SK-N-SH (cell line): ENCODE data around the gene PRSS56. TPM values are rescaled to one million over a fixed set of nuclear protein-coding genes. Genes with fewer than 3 reads are reported as not detected.
A peak's percentile ranks its signal among the peaks of the same experiment; 100 is the strongest.

Experiments used
- CTCF ChIA-PET: fragments of 300-600, 350-600 bp; formaldehyde crosslinking; extraction: SDS; loops from one replicate; lab custom pipeline; 2021; lab: Yijun Ruan, JAX
- POLR2A ChIA-PET: fragments of 350-600 bp; sonication (Branson Sonifier 250); formaldehyde crosslinking; extraction: SDS; loops from one replicate; lab custom pipeline; 2020; ENCODE audit warnings: antibody characterized with exemption, inconsistent platforms; lab: Yijun Ruan, JAX
- DNase-seq: peaks from one replicate; pipeline ENCODE4 v3.0.0; 2012
- H2AFZ ChIP-seq: fragments of 200-600 bp; sonication (generic); 2 replicates; pipeline ENCODE4 v1.8.1; 2016; ENCODE audit warnings: antibody characterized with exemption, mild to moderate bottlenecking, low read depth
- H3F3A ChIP-seq: fragments of 200-600 bp; sonication (generic); replicated peaks from 2 replicates; pipeline ENCODE3; 2016; ENCODE audit warnings: antibody characterized with exemption, mild to moderate bottlenecking; ENCODE audit not compliant: insufficient read depth
- H3K27ac ChIP-seq, 2 experiments: fragments of 200-500 bp in 1 of 2; fragments of 200-600 bp in 1 of 2; sonication (Bioruptor generic) in 1 of 2; sonication (generic), shearing (Covaris generic) in 1 of 2; 2 replicates each; pipeline versions ENCODE4 v1.5.1 to v1.6.1; 2014 to 2016; ENCODE audit warnings: low read depth in 2 of 2, inconsistent platforms in 1 of 2, low read length in 1 of 2, mild to moderate bottlenecking in 1 of 2, mixed read lengths in 1 of 2
- H3K27me3 ChIP-seq: fragments of 200-600 bp; sonication (generic), shearing (Covaris generic); 2 replicates; pipeline ENCODE4 v1.6.1; 2016; ENCODE audit warnings: mixed run types; ENCODE audit not compliant: insufficient read depth
- H3K36me3 ChIP-seq, 2 experiments: fragments of 200-500 bp in 1 of 2; fragments of 200-600 bp in 1 of 2; sonication (Bioruptor generic) in 1 of 2; sonication (generic) in 1 of 2; replicated peaks in 1 of 2; 2 replicates each; pipeline versions ENCODE3 to v1.5.1; 2014 to 2016; ENCODE audit warnings: low read length in 1 of 2, mild to moderate bottlenecking in 1 of 2; ENCODE audit not compliant: insufficient read depth in 2 of 2, control insufficient read depth in 1 of 2
- H3K4me1 ChIP-seq, 2 experiments: fragments of 200-500 bp in 1 of 2; fragments of 200-600 bp in 1 of 2; sonication (Bioruptor generic) in 1 of 2; sonication (generic), shearing (Covaris generic) in 1 of 2; 2 replicates each; pipeline versions ENCODE4 v1.5.1 to v1.6.1; 2014 to 2016; ENCODE audit warnings: low read depth in 1 of 2, low read length in 1 of 2, mixed run types in 1 of 2; ENCODE audit not compliant: insufficient read depth in 2 of 2, control insufficient read depth in 1 of 2
- H3K4me2 ChIP-seq: fragments of 200-600 bp; sonication (generic), shearing (Covaris generic); 2 replicates; pipeline ENCODE4 v1.6.1; 2017; ENCODE audit warnings: mixed run types
- H3K4me3 ChIP-seq, 2 experiments: fragments of 200-500 bp in 1 of 2; fragments of 200-600 bp in 1 of 2; sonication (Bioruptor generic) in 1 of 2; sonication (generic), shearing (Covaris generic) in 1 of 2; 2 replicates each; pipeline versions ENCODE4 v1.5.1 to v1.8.1; 2014 to 2016; ENCODE audit warnings: low read depth in 2 of 2, inconsistent platforms in 1 of 2, low read length in 1 of 2, mild to moderate bottlenecking in 1 of 2, mixed read lengths in 1 of 2, moderate library complexity in 1 of 2
- H3K79me2 ChIP-seq: fragments of 200-600 bp; sonication (generic); 2 replicates; pipeline ENCODE4 v1.8.1; 2017; ENCODE audit warnings: mild to moderate bottlenecking; ENCODE audit not compliant: insufficient read depth
- H3K9ac ChIP-seq: fragments of 200-600 bp; sonication (generic); 2 replicates; pipeline ENCODE4 v1.6.1; 2017; ENCODE audit warnings: mixed run types
- H3K9me2 ChIP-seq: fragments of 200-600 bp; sonication (generic); 2 replicates; pipeline ENCODE4 v1.6.1; 2017; ENCODE audit warnings: mixed run types
- H3K9me3 ChIP-seq: fragments of 200-600 bp; sonication (generic); 2 replicates; pipeline ENCODE4 v1.6.1; 2017; ENCODE audit warnings: mixed run types, mild to moderate bottlenecking, moderate library complexity
- H4K20me1 ChIP-seq: fragments of 200-600 bp; sonication (generic); 2 replicates; pipeline ENCODE4 v1.6.1; 2017; ENCODE audit warnings: mild to moderate bottlenecking, mixed run types; ENCODE audit not compliant: insufficient read depth
- CHD2 ChIP-seq: fragments of 150-350 bp; IDR thresholded peaks from 2 replicates; pipeline ENCODE4 v1.6.1; 2018; ENCODE audit warnings: low read length; ENCODE audit not compliant: partially characterized antibody
- GATA2 ChIP-seq: sonication (generic); formaldehyde crosslinking; IDR thresholded peaks from 2 replicates; pipeline ENCODE4 v1.5.0; 2020; ENCODE audit warnings: mild to moderate bottlenecking, missing genetic modification reagents
- JUND ChIP-seq: IDR thresholded peaks from 2 replicates; pipeline ENCODE4 v1.4.0; 2012
- MXI1 ChIP-seq: IDR thresholded peaks from 2 replicates; pipeline ENCODE4 v1.6.1; 2012; ENCODE audit warnings: mild to moderate bottlenecking, low read depth, low read length, improper control_type of control experiment
- NRF1 ChIP-seq: IDR thresholded peaks from 2 replicates; pipeline ENCODE4 v1.6.1; 2012; ENCODE audit warnings: low read depth, mild to moderate bottlenecking, low read length
- POLR2AphosphoS5 ChIP-seq: IDR thresholded peaks from 2 replicates; pipeline ENCODE4 v1.6.1; 2012; ENCODE audit warnings: low read depth, low read length
- RAD21 ChIP-seq: IDR thresholded peaks from 2 replicates; pipeline ENCODE4 v1.6.1; 2012; ENCODE audit warnings: mild to moderate bottlenecking, low read length
- TCF12 ChIP-seq: IDR thresholded peaks from 2 replicates; pipeline ENCODE4 v1.4.0; 2012
- WGBS: methylation state at CpG from one replicate; pipeline ENCODE4 v1.1.6; 2017; ENCODE audit warnings: low lambda C conversion rate; 5-methylcytosine and 5-hydroxymethylcytosine counted together
- polyA plus RNA-seq, 3 experiments: library from polyadenylated mRNA; depleted of rRNA; stranded (reverse); fragments of >200 nt; gene quantifications; 2 replicates each; pipeline ENCODE4 v1.2.3, GENCODE V29; 2012

PRSS56 gene
- polyA plus RNA-seq, 1 of the 3 experiments (the other 2 are of a cell fraction) = not detected

DNA sequence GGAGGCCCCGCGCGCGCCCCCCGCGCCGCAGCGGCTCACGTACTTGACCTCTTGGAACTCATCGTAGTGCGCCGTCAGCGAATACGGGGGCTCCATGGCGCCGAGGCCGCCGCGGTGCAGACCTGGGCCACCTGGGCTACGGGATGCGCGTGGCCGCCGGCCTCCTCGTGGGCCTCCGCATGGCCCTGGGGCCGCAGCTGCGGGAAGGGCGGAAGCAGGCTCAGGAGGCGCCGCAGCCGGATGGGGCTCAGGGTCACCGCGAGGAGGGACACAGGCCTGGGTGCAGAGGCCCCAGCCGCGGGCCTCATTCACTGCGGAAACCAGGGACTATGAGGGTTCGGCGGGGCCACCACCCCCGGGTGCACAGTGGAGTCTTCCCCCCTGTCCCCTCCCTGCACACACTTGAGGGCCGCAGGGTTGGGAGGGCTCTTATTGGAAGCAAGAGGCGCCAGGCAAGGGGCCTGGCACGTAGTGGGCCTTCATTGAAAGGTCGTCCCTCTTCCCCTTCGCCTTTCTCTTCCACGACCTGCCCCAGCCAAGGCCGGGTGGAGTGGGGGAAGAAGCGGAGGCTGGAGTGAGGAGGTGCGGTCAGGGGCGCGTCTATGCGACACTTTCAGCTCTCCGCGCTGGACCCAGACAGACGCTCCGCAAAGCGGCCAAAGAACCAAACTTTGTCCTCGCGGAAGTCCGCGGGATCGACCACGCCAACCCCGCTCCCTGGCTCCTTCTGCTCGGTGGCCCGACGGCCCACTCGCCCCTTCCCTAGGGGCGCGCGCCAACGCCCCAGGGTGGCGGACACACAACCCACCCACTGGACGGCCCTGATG, 33.4 kb upstream of the PRSS56 start:
- peak overlapping the region in 1 of 2 experiments; percentile 27; a peak in 1 of 4 replicates for H3K4me3 ChIP-seq
- H3K4me2 ChIP-seq = no peak overlapping the region
- peaks cover 18% of the 10 kb centered on the region for H3K27me3 ChIP-seq
- H2AFZ ChIP-seq = no peak overlapping the region
- peak; percentile 42 for DNase-seq
- H3F3A ChIP-seq = no peaks in the 10 kb centered on the region
- H3K36me3 ChIP-seq = no peaks in the 10 kb centered on the region
- no peaks in the 10 kb centered on the region for H3K9me3 ChIP-seq
- H3K79me2 ChIP-seq = no peaks in the 10 kb centered on the region
- H3K9ac ChIP-seq = no peak overlapping the region
- H3K9me2 ChIP-seq = no peaks in the 10 kb centered on the region
- no peaks in the 10 kb centered on the region for H4K20me1 ChIP-seq
- 20% methylated on average over 9 of the region's 74 CpGs for WGBS
- TF ChIP-seq TCF12 (no peak), MXI1 (no peak), JUND (no peak)
- ChIA-PET CTCF (interaction anchor here (1.0 to 1.2 kb wide), 2 partner anchors 36 to 561 kb away, joined by 3 to 4 read pairs; no protein-coding TSS in a partner anchor), POLR2A (no interaction called here)
- no peak overlapping the region for H3K27ac ChIP-seq
- H3K4me1 ChIP-seq = peaks cover 0 to 4% of the 10 kb centered on the region in 2 experiments; a peak in 1 of 4 replicates

- Histone ChIP-seq H3F3A (no peaks in the 10 kb centered on the region), H4K20me1 (no peaks in the 10 kb centered on the region), H2AFZ (no peak within 1 kb of the TSS), H3K27ac (no peak within 1 kb of the TSS), H3K9ac (no peak within 1 kb of the TSS), H3K9me3 (no peaks in the 10 kb centered on the region), H3K4me2 (no peak within 1 kb of the TSS), H3K4me1 (peaks cover 0 to 4% of the 10 kb centered on the region in 2 experiments; a peak in 1 of 4 replicates), H3K36me3 (no peaks in the 10 kb centered on the region), H3K27me3 (peaks cover 18% of the 10 kb centered on the region), H3K9me2 (no peaks in the 10 kb centered on the region), H3K79me2 (no peaks in the 10 kb centered on the region), H3K4me3 (peak within 1 kb of the TSS in 1 of 2 experiments; percentile 27; a peak in 1 of 4 replicates)
- peak; percentile 75 for DNase-seq
- TF ChIP-seq RAD21 = no peak
- POLR2A ChIA-PET = no interaction called here
- CTCF ChIA-PET = interaction anchor here (1.5 kb wide), 1 partner anchor 43 kb away, joined by 3 read pairs; no protein-coding TSS in a partner anchor
- 11% methylated on average over 7 of the region's 102 CpGs for WGBS
These were observed 32.6 kb upstream of the PRSS56 start, which contains the start of gene ECEL1 for GRCh38 chr2:232487385-232488096. Gene ECEL1 (minus strand): TSS chr2:232487834. CDS start chr2:232486653, 1,181 bp downstream.

DNA sequence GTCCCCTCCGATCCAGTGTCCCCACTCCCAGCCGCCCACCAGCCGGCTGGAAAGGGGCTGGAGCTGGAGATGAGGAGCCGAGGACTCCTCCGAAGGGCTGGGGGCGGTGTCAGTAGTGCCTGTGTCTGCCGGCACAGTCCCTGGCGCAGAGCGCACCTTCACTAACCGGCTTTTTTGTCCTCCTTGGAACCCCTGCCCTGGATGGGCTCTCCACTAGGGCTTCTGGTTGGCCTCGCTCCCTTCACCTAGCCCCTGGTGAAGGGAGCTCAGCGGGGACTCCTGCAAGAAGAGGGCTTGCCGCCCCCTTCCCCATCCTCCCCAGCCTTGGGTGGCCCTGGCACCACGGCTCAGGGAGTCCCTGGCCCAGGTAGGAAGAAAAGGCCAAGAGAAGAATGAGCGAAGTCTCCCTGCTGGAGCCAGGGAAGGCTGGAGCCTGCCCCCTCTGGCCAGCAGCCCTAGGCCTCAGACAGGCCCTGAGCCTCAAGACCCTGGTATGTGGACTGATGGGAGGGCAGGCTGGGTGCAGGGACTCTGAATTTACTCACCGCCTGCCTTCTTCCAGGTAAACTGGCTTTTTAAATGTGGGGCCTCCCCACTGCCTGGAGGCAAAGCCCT, 32.0 kb upstream of the PRSS56 start:
- POLR2A ChIA-PET = no interaction called here
- Histone ChIP-seq H2AFZ (no peak overlapping the region), H3K36me3 (no peaks in the 10 kb centered on the region), H3K4me3 (no peak overlapping the region), H3K9ac (no peak overlapping the region), H3K9me2 (no peaks in the 10 kb centered on the region), H3K79me2 (no peaks in the 10 kb centered on the region), H3K27ac (no peak overlapping the region), H3K9me3 (no peaks in the 10 kb centered on the region), H3K4me1 (peaks cover 0 to 4% of the 10 kb centered on the region in 2 experiments; a peak in 1 of 4 replicates), H3F3A (no peaks in the 10 kb centered on the region), H3K4me2 (no peak overlapping the region), H4K20me1 (no peaks in the 10 kb centered on the region), H3K27me3 (peaks cover 18% of the 10 kb centered on the region)
- peak; percentile 43 for DNase-seq
- no peak for TF ChIP-seq GATA2 (CRISPR knock-in tag)
- TF ChIP-seq NRF1 = no peak
- TF ChIP-seq POLR2AphosphoS5 = no peak
- TF ChIP-seq CHD2 = no peak
- CTCF ChIA-PET = interaction anchor here (1.5 kb wide), 1 partner anchor 44 kb away, joined by 3 read pairs; no protein-coding TSS in a partner anchor
- WGBS = 93% methylated on average over 6 of the region's 16 CpGs
